OCI-LY7 (cell line): ENCODE results near the gene PARL. TPM values are rescaled to one million over a fixed set of nuclear protein-coding genes. Genes with fewer than 3 reads are reported as not detected.

Experiments
- BruUV-seq: library from RNA; stranded (reverse); fragments of 400-500 nt; replicated peaks from 2 replicates; lab custom pipeline; 2021; lab: Mats Ljungman, UMichigan
- CTCF ChIA-PET: fragments of 300-600 bp; sonication (Branson Sonifier 250); formaldehyde crosslinking; loops from one replicate; lab custom pipeline; 2022; ENCODE audit warnings: antibody characterized with exemption; ENCODE audit not compliant: unreplicated experiment; lab: Charles Lee
- POLR2A ChIA-PET: fragments of 300-600 bp; sonication (Branson Sonifier 250); formaldehyde crosslinking; loops from one replicate; lab custom pipeline; 2022; ENCODE audit warnings: antibody characterized with exemption; lab: Charles Lee
- DNase-seq: peaks from one replicate; pipeline ENCODE4 v3.0.0-alpha.2; 2015; ENCODE audit warnings: low spot score
- H2AFZ ChIP-seq: fragments of 200-600 bp; sonication (generic), shearing (Covaris generic); 2 replicates; pipeline ENCODE4 v1.6.1; 2014; ENCODE audit warnings: mild to moderate bottlenecking, antibody characterized with exemption, low read length, moderate library complexity
- H3K27ac ChIP-seq: fragments of 200-600 bp; sonication (generic); 2 replicates; pipeline ENCODE4 v1.5.1; 2014; ENCODE audit warnings: mixed run types, low read depth, mild to moderate bottlenecking, moderate library complexity, low read length, inconsistent platforms; ENCODE audit not compliant: poor library complexity, severe bottlenecking
- H3K36me3 ChIP-seq: fragments of 200-600 bp; sonication (generic); 2 replicates; pipeline ENCODE4 v1.6.1; 2014; ENCODE audit warnings: mild to moderate bottlenecking, antibody characterized with exemption, low read length, moderate library complexity, mixed read lengths; ENCODE audit not compliant: insufficient read depth
- H3K4me1 ChIP-seq: fragments of 200-600 bp; sonication (generic); 2 replicates; pipeline ENCODE4 v1.5.1; 2014; ENCODE audit warnings: mild to moderate bottlenecking, low read length; ENCODE audit not compliant: insufficient read depth, poor library complexity, severe bottlenecking
- H3K4me2 ChIP-seq: fragments of 200-600 bp; sonication (generic); 2 replicates; pipeline ENCODE4 v1.6.1; 2014; ENCODE audit warnings: mild to moderate bottlenecking, low read length
- H3K4me3 ChIP-seq: fragments of 200-600 bp; sonication (generic); 2 replicates; pipeline ENCODE4 v1.5.1; 2014; ENCODE audit warnings: mild to moderate bottlenecking, low read depth, low read length; ENCODE audit not compliant: poor library complexity, severe bottlenecking
- H3K79me2 ChIP-seq: fragments of 200-600 bp; sonication (generic); 2 replicates; pipeline ENCODE4 v1.6.1; 2016; ENCODE audit warnings: low read depth, mild to moderate bottlenecking, low read length, moderate library complexity, mixed read lengths; ENCODE audit not compliant: insufficient read depth
- H3K9me2 ChIP-seq: fragments of 200-600 bp; sonication (generic); 2 replicates; pipeline ENCODE4 v1.6.1; 2016; ENCODE audit warnings: mild to moderate bottlenecking, low read length, mixed read lengths; ENCODE audit not compliant: insufficient read depth
- H3K9me3 ChIP-seq: fragments of 200-600 bp; sonication (generic); 2 replicates; pipeline ENCODE4 v1.6.1; 2014; ENCODE audit warnings: mild to moderate bottlenecking, mixed run types, low read length, mixed read lengths
- H4K20me1 ChIP-seq: fragments of 200-600 bp; sonication (generic); 2 replicates; pipeline ENCODE4 v1.6.1; 2014; ENCODE audit warnings: mild to moderate bottlenecking, antibody characterized with exemption, low read length, moderate library complexity, mixed read lengths; ENCODE audit not compliant: insufficient read depth
- CTCF ChIP-seq: fragments of 200-600 bp; sonication (generic); conservative IDR thresholded peaks from 2 replicates; pipeline ENCODE4 v1.5.1; 2014; ENCODE audit warnings: mild to moderate bottlenecking, antibody characterized with exemption, low read length, moderate library complexity, mixed read lengths
- EZH2phosphoT487 ChIP-seq: fragments of 200-600 bp; sonication (generic); IDR thresholded peaks from 2 replicates; pipeline ENCODE4 v1.6.1; 2018; ENCODE audit warnings: low read depth, borderline replicate concordance, mild to moderate bottlenecking, mixed run types, antibody characterized with exemption, low read length, moderate library complexity, mixed read lengths
- intact Hi-C: fragments of 100-400 bp; cut with micrococcal nuclease; formaldehyde crosslinking; loops from one replicate; pipeline ENCODE4 v1.10.0; 2022; ENCODE audit not compliant: unreplicated experiment
- total RNA-seq, 2 experiments: library from RNA; depleted of rRNA in 1 of 2; stranded (reverse); fragments of >200 nt in 1 of 2; shearing (Covaris generic) in 1 of 2; gene quantifications; 2 replicates each; pipeline ENCODE4 v1.2.3, GENCODE V29; 2014 to 2022

PARL gene
- total RNA-seq, 2 experiments from 2014 or later = 43.5 to 69.3 TPM

GRCh38 chr3:183870563-183870962 is 14.1 kb downstream of the PARL start:
- TF ChIP-seq CTCF = no peak
- no peak for TF ChIP-seq EZH2phosphoT487
- Histone ChIP-seq H3K4me1 (peaks cover 2% of the 10 kb centered on the region), H2AFZ (no peak overlapping the region), H3K4me3 (no peak overlapping the region), H3K9me3 (no peaks in the 10 kb centered on the region), H4K20me1 (peaks cover 7% of the 10 kb centered on the region; the same call in 1 of the 2 replicates), H3K9me2 (no peaks in the 10 kb centered on the region), H3K27ac (no peak overlapping the region), H3K4me2 (no peak overlapping the region), H3K79me2 (peaks cover 49% of the 10 kb centered on the region; the same call in 1 of the 2 replicates), H3K36me3 (peaks cover 27% of the 10 kb centered on the region)
- no TSS peak for BruUV-seq
- CTCF ChIA-PET = no interaction called here
- POLR2A ChIA-PET = interaction anchor here (0.6 to 0.9 kb wide), 3 partner anchors 14 to 746 kb away, joined by 3 to 5 read pairs (median 3); partner anchors contain the start of gene PARL
- no peak for DNase-seq
- intact Hi-C loops = no loop called here

GRCh38 chr3:183868796-183869195 is 15.9 kb downstream of the PARL start:
- ChIA-PET POLR2A (no interaction called here), CTCF (no interaction called here)
- peaks cover 2% of the 10 kb centered on the region for H3K4me1 ChIP-seq
- no peaks in the 10 kb centered on the region for H3K9me2 ChIP-seq
- no peak overlapping the region for H3K4me2 ChIP-seq
- no peak overlapping the region for H3K4me3 ChIP-seq
- H3K36me3 ChIP-seq = peaks cover 37% of the 10 kb centered on the region
- intact Hi-C loops = no loop called here
- peaks cover 32% of the 10 kb centered on the region; the same call in 1 of the 2 replicates for H3K79me2 ChIP-seq
- no TSS peak for BruUV-seq
- TF ChIP-seq EZH2phosphoT487 = no peak
- TF ChIP-seq CTCF = no peak
- H3K9me3 ChIP-seq = no peaks in the 10 kb centered on the region
- no peak overlapping the region for H3K27ac ChIP-seq
- peaks cover 4% of the 10 kb centered on the region; the same call in 1 of the 2 replicates for H4K20me1 ChIP-seq
- H2AFZ ChIP-seq = no peak overlapping the region
- DNase-seq = no peak

DNA sequence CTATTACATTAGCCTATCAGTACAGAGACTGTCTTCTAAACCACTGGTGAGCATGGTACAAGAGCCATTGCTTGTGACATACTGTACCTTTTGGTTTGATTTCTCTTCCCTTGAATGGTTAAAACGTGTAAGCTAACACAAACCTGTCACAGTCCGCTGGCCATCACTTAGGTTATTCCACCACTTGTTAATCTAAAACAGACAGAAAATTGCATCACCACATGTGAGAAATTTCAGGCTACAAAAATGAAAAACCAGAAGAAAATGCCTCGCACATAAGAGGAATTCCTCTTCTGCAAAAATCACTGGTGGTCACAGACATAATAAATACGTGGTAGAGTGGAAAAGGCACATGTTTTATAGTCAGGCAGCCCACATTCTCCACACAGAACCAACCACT is 22.1 kb downstream of the PARL start:
- H3K9me3 ChIP-seq = no peaks in the 10 kb centered on the region
- BruUV-seq = no TSS peak
- no peaks in the 10 kb centered on the region for H3K9me2 ChIP-seq
- intact Hi-C loops = no loop called here
- no peak overlapping the region for H2AFZ ChIP-seq
- TF ChIP-seq CTCF (no peak), EZH2phosphoT487 (no peak)
- ChIA-PET CTCF (no interaction called here), POLR2A (no interaction called here)
- H3K4me3 ChIP-seq = no peak overlapping the region
- H3K36me3 ChIP-seq = peaks cover 88% of the 10 kb centered on the region
- H3K27ac ChIP-seq = no peak overlapping the region
- H3K4me2 ChIP-seq = no peak overlapping the region
- no peaks in the 10 kb centered on the region for H3K4me1 ChIP-seq
- no peaks in the 10 kb centered on the region for H4K20me1 ChIP-seq
- no peak for DNase-seq
- H3K79me2 ChIP-seq = no peaks in the 10 kb centered on the region
